Suppressor macrophage treated with lipopolysaccharide for 1 hour (primary cell): Measurements from ENCODE around the gene CHRNE.

Experiments used
- DNase-seq, 3 donors: peaks; one replicate each; pipeline ENCODE4 v3.0.0-alpha.2; 2020 to 2022

Gene CHRNE

GRCh38 chr17:4852567-4853207, 50.2 kb downstream of the CHRNE start:
- DNase-seq: no peak

GRCh38 chr17:4851084-4851483, 51.8 kb downstream of the CHRNE start:
- DNase-seq: no peak

DNA sequence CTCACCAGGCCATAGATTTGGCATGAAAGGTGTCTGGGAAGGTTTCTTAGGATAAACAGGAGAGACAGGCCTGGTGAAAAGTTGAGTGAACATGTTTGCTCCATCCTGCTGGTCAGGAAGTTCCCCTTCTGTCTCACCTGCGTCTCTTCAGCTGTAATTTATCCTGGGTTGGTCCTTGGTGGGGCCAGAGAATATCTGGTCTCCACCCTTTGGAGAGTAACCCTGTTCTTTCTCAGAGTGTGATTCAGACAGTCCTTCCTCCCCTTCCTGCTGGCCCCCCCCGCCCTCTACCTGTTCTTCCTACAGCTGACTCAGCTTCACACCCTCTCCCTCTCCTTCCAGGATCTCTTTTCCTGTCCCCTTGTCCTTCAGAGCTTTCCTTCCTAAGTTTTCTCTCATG, 52.7 kb downstream of the CHRNE start:
- DNase-seq: no peak

DNA sequence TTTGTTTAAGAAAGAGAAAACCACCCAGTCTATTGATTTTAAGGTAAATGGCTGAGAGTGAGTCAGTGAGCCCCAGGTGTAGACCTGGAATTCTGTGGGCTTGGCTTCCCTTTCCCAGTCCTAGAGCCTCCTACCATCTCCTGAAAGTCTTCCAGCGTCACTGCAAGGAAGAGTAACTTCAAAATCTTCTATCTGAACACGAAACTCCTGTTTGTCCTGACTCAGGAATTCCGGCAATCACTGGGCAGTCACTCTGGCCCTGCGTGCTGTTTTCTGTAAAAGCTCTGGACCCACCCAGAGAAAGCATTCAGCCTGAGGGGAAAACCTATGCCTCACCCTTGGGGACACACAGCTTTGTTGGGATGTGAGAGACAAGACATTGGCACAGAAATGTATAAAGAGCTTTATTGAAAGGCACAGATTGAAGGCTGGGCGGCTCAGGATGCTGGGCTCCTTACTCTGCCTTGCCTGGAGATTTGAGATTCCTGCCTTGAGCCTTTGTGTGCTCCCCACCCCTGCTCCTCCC, 53.8 kb downstream of the CHRNE start:
- no peak for DNase-seq
